SK-N-SH treated with all-trans-retinoic acid at 6 μM for 48 hours (cell line): ENCODE data around the gene AP3S1.

Experiments used
- CREB5 ChIP-seq: fragments of 250-450 bp; sonication (Bioruptor Pico); IDR thresholded peaks from 2 replicates; pipeline ENCODE4 v1.5.1; 2020; ENCODE audit warnings: low read depth, mild to moderate bottlenecking, moderate library complexity
- RARB ChIP-seq: fragments of 250-450 bp; sonication (Bioruptor Pico); IDR thresholded peaks from 2 replicates; pipeline ENCODE4 v1.8.0; 2021; ENCODE audit warnings: mild to moderate bottlenecking, moderate library complexity

- TF ChIP-seq CREB5 (CRISPR knock-in tag) (no peak), RARB (no peak)
Measured at GRCh38 chr5:115796656-115797055, 45.1 kb upstream of the AP3S1 start.
